WTC11 (cell line): ENCODE results near the gene UIMC1. TPM values are rescaled to one million over a fixed set of nuclear protein-coding genes. Genes with fewer than 3 reads are reported as not detected.

Source experiments
- ATAC-seq: fragments of 200-7000 bp; cut with Tn5 transposase; 2 replicates; pipeline ENCODE4 v1.10.0; 2021; ENCODE audit warnings: mild to moderate bottlenecking, moderate library complexity
- CTCF ChIA-PET: fragments of 300-600 bp; sonication (Branson Sonifier 250); formaldehyde crosslinking; loops from one replicate; lab custom pipeline; 2021; ENCODE audit warnings: antibody characterized with exemption; lab: Charles Lee
- POLR2A ChIA-PET: fragments of 350-600 bp; sonication (Branson Sonifier 250); formaldehyde crosslinking; loops from one replicate; lab custom pipeline; 2021; ENCODE audit warnings: antibody characterized with exemption; lab: Charles Lee
- DNase-seq: peaks from one replicate; pipeline ENCODE4 v3.0.0; 2021; ENCODE audit warnings: low spot score
- H3K27ac Mint-ChIP-seq: 2 replicates; pipeline ENCODE4 v1.8.0; 2021; ENCODE audit warnings: mixed read lengths
- H3K27me3 Mint-ChIP-seq: 2 replicates; pipeline ENCODE4 v1.8.0; 2021; ENCODE audit warnings: low read depth, mild to moderate bottlenecking, moderate library complexity, mixed read lengths
- H3K36me3 Mint-ChIP-seq: 2 replicates; pipeline ENCODE4 v1.8.0; 2021; ENCODE audit warnings: mixed read lengths
- H3K4me1 Mint-ChIP-seq: 2 replicates; pipeline ENCODE4 v1.8.0; 2022; ENCODE audit warnings: mixed read lengths
- H3K4me3 Mint-ChIP-seq: 2 replicates; pipeline ENCODE4 v1.8.0; 2021; ENCODE audit warnings: mild to moderate bottlenecking, moderate library complexity, mixed read lengths
- H3K9me3 Mint-ChIP-seq: 2 replicates; pipeline ENCODE4 v1.8.0; 2021; ENCODE audit warnings: mixed read lengths
- JUN ChIP-seq: sonication (generic); formaldehyde crosslinking; IDR thresholded peaks from 2 replicates; pipeline ENCODE4 v1.8.0; 2023; ENCODE audit warnings: mild to moderate bottlenecking, missing genetic modification reagents
- PRRX2 ChIP-seq: fragments of 250-450 bp; sonication (Bioruptor Pico); IDR thresholded peaks from 2 replicates; pipeline ENCODE4 v1.8.0; 2021; ENCODE audit warnings: mild to moderate bottlenecking
- ZNF121 ChIP-seq: sonication (generic); formaldehyde crosslinking; IDR thresholded peaks from 2 replicates; pipeline ENCODE4 v1.8.0; 2023; ENCODE audit warnings: missing genetic modification reagents
- ZNF138 ChIP-seq: sonication (generic); formaldehyde crosslinking; conservative IDR thresholded peaks from 2 replicates; pipeline ENCODE4 v1.8.1; 2022; ENCODE audit warnings: mild to moderate bottlenecking, moderate library complexity, missing genetic modification reagents
- total RNA-seq: library from RNA; stranded (reverse); gene quantifications from 3 replicates; pipeline ENCODE4 v1.2.3, GENCODE V29; 2021
- TF ChIP-seq, protein P1 (sequence below): sonication (generic); formaldehyde crosslinking; IDR thresholded peaks from 2 replicates; pipeline ENCODE4 v1.8.1; 2022; ENCODE audit warnings: mild to moderate bottlenecking, missing genetic modification reagents, moderate library complexity, borderline replicate concordance
- TF ChIP-seq, protein P2 (sequence below): sonication (generic); formaldehyde crosslinking; IDR thresholded peaks from 2 replicates; pipeline ENCODE4 v1.8.1; 2023; ENCODE audit warnings: mild to moderate bottlenecking, moderate library complexity, missing genetic modification reagents
- TF ChIP-seq, protein P3 (sequence below): fragments of 250-450 bp; sonication (Bioruptor Pico); IDR thresholded peaks from 2 replicates; pipeline ENCODE4 v1.9.0; 2021; ENCODE audit warnings: mild to moderate bottlenecking, borderline replicate concordance
- TF ChIP-seq, protein P4 (sequence below): sonication (generic); formaldehyde crosslinking; IDR thresholded peaks from 2 replicates; pipeline ENCODE4 v1.8.1; 2023; ENCODE audit warnings: mild to moderate bottlenecking, missing genetic modification reagents, borderline replicate concordance
- TF ChIP-seq, protein P5 (sequence below): fragments of 250-450 bp; sonication (Bioruptor Pico); IDR thresholded peaks from 2 replicates; pipeline ENCODE4 v1.9.0; 2021; ENCODE audit warnings: moderate library complexity, mild to moderate bottlenecking, inconsistent platforms, borderline replicate concordance
- TF ChIP-seq, protein P6 (sequence below): fragments of 250-450 bp; sonication (Bioruptor Pico); IDR thresholded peaks from 2 replicates; pipeline ENCODE4 v1.9.0; 2021; ENCODE audit warnings: mild to moderate bottlenecking
- TF ChIP-seq, protein P7 (sequence below): sonication (generic); formaldehyde crosslinking; IDR thresholded peaks from 2 replicates; pipeline ENCODE4 v1.8.0; 2022; ENCODE audit warnings: mild to moderate bottlenecking, missing genetic modification reagents
- TF ChIP-seq, protein P8 (sequence below): sonication (generic); formaldehyde crosslinking; IDR thresholded peaks from 2 replicates; pipeline ENCODE4 v1.8.1; 2023; ENCODE audit warnings: mild to moderate bottlenecking, missing genetic modification reagents

The UIMC1 gene
- total RNA-seq, 1 experiment from 2014 or later, result 48.0 TPM

DNA sequence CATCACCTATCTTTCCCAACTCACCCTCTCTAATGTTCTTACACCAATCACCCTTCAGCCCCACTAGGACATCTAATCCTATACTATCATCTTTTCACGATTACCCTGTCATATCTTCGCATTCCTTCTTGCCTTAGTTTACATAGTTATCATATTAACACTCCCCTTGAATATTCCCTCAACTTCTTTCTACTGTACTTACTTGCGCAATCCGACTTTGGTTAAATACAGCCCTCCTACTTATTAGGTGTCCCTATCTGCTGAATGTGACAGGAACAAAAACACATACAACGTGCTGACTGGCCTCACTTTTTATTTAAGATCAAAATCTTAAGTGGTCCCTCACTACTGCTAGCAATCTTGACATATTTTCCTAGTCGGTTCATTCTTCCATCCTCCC lies 88.0 kb downstream of the UIMC1 start (continued):
- TF ChIP-seq, protein P1, sequence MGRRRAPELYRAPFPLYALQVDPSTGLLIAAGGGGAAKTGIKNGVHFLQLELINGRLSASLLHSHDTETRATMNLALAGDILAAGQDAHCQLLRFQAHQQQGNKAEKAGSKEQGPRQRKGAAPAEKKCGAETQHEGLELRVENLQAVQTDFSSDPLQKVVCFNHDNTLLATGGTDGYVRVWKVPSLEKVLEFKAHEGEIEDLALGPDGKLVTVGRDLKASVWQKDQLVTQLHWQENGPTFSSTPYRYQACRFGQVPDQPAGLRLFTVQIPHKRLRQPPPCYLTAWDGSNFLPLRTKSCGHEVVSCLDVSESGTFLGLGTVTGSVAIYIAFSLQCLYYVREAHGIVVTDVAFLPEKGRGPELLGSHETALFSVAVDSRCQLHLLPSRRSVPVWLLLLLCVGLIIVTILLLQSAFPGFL (CRISPR knock-in tag), result no peak
- TF ChIP-seq, protein P2, sequence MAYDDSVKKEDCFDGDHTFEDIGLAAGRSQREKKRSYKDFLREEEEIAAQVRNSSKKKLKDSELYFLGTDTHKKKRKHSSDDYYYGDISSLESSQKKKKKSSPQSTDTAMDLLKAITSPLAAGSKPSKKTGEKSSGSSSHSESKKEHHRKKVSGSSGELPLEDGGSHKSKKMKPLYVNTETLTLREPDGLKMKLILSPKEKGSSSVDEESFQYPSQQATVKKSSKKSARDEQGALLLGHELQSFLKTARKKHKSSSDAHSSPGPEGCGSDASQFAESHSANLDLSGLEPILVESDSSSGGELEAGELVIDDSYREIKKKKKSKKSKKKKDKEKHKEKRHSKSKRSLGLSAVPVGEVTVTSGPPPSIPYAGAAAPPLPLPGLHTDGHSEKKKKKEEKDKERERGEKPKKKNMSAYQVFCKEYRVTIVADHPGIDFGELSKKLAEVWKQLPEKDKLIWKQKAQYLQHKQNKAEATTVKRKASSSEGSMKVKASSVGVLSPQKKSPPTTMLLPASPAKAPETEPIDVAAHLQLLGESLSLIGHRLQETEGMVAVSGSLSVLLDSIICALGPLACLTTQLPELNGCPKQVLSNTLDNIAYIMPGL (CRISPR knock-in tag), result no peak
- TF ChIP-seq, protein P3, sequence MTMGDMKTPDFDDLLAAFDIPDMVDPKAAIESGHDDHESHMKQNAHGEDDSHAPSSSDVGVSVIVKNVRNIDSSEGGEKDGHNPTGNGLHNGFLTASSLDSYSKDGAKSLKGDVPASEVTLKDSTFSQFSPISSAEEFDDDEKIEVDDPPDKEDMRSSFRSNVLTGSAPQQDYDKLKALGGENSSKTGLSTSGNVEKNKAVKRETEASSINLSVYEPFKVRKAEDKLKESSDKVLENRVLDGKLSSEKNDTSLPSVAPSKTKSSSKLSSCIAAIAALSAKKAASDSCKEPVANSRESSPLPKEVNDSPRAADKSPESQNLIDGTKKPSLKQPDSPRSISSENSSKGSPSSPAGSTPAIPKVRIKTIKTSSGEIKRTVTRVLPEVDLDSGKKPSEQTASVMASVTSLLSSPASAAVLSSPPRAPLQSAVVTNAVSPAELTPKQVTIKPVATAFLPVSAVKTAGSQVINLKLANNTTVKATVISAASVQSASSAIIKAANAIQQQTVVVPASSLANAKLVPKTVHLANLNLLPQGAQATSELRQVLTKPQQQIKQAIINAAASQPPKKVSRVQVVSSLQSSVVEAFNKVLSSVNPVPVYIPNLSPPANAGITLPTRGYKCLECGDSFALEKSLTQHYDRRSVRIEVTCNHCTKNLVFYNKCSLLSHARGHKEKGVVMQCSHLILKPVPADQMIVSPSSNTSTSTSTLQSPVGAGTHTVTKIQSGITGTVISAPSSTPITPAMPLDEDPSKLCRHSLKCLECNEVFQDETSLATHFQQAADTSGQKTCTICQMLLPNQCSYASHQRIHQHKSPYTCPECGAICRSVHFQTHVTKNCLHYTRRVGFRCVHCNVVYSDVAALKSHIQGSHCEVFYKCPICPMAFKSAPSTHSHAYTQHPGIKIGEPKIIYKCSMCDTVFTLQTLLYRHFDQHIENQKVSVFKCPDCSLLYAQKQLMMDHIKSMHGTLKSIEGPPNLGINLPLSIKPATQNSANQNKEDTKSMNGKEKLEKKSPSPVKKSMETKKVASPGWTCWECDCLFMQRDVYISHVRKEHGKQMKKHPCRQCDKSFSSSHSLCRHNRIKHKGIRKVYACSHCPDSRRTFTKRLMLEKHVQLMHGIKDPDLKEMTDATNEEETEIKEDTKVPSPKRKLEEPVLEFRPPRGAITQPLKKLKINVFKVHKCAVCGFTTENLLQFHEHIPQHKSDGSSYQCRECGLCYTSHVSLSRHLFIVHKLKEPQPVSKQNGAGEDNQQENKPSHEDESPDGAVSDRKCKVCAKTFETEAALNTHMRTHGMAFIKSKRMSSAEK (CRISPR knock-in tag), result no peak
- TF ChIP-seq, protein P4, sequence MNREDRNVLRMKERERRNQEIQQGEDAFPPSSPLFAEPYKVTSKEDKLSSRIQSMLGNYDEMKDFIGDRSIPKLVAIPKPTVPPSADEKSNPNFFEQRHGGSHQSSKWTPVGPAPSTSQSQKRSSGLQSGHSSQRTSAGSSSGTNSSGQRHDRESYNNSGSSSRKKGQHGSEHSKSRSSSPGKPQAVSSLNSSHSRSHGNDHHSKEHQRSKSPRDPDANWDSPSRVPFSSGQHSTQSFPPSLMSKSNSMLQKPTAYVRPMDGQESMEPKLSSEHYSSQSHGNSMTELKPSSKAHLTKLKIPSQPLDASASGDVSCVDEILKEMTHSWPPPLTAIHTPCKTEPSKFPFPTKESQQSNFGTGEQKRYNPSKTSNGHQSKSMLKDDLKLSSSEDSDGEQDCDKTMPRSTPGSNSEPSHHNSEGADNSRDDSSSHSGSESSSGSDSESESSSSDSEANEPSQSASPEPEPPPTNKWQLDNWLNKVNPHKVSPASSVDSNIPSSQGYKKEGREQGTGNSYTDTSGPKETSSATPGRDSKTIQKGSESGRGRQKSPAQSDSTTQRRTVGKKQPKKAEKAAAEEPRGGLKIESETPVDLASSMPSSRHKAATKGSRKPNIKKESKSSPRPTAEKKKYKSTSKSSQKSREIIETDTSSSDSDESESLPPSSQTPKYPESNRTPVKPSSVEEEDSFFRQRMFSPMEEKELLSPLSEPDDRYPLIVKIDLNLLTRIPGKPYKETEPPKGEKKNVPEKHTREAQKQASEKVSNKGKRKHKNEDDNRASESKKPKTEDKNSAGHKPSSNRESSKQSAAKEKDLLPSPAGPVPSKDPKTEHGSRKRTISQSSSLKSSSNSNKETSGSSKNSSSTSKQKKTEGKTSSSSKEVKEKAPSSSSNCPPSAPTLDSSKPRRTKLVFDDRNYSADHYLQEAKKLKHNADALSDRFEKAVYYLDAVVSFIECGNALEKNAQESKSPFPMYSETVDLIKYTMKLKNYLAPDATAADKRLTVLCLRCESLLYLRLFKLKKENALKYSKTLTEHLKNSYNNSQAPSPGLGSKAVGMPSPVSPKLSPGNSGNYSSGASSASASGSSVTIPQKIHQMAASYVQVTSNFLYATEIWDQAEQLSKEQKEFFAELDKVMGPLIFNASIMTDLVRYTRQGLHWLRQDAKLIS (CRISPR knock-in tag), result no peak
- no peak for TF ChIP-seq ZNF138 (CRISPR knock-in tag)
- TF ChIP-seq, protein P5, sequence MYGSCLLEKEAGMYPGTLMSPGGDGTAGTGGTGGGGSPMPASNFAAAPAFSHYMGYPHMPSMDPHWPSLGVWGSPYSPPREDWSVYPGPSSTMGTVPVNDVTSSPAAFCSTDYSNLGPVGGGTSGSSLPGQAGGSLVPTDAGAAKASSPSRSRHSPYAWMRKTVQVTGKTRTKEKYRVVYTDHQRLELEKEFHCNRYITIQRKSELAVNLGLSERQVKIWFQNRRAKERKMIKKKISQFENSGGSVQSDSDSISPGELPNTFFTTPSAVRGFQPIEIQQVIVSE (CRISPR knock-in tag), result no peak
- TF ChIP-seq, protein P6, sequence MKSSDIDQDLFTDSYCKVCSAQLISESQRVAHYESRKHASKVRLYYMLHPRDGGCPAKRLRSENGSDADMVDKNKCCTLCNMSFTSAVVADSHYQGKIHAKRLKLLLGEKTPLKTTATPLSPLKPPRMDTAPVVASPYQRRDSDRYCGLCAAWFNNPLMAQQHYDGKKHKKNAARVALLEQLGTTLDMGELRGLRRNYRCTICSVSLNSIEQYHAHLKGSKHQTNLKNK, result no peak
- TF ChIP-seq, protein P7, sequence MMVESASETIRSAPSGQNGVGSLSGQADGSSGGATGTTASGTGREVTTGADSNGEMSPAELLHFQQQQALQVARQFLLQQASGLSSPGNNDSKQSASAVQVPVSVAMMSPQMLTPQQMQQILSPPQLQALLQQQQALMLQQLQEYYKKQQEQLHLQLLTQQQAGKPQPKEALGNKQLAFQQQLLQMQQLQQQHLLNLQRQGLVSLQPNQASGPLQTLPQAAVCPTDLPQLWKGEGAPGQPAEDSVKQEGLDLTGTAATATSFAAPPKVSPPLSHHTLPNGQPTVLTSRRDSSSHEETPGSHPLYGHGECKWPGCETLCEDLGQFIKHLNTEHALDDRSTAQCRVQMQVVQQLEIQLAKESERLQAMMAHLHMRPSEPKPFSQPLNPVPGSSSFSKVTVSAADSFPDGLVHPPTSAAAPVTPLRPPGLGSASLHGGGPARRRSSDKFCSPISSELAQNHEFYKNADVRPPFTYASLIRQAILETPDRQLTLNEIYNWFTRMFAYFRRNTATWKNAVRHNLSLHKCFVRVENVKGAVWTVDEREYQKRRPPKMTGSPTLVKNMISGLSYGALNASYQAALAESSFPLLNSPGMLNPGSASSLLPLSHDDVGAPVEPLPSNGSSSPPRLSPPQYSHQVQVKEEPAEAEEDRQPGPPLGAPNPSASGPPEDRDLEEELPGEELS (CRISPR knock-in tag), result no peak
- TF ChIP-seq JUN (CRISPR knock-in tag), result no peak
- no peak for TF ChIP-seq ZNF121 (CRISPR knock-in tag)

DNA sequence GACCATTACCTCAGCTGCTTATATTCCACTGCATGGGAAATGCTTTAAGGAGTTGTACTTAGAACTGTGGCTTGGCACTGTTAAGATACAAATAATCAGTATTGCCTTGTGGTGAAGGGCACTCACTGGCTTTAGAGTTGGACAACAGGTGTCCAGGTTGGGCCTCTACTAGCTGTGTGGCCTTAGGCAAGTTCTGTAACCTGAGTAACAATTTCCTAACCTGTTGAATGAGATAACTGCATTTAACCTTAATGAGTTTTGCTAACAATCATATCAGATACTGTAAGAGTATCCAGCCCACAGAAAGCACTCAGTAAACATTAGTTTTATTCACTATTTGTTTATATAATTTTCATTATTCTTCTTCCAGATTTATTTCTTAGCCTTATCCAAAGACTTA lies 90.2 kb downstream of the UIMC1 start:
- Mint-ChIP-seq H3K9me3 (no peaks in the 10 kb centered on the region), H3K36me3 (no peaks in the 10 kb centered on the region), H3K4me3 (no peak overlapping the region), H3K4me1 (peaks cover 5% of the 10 kb centered on the region), H3K27ac (no peak overlapping the region), H3K27me3 (no peaks in the 10 kb centered on the region)
- TF ChIP-seq, protein P8, sequence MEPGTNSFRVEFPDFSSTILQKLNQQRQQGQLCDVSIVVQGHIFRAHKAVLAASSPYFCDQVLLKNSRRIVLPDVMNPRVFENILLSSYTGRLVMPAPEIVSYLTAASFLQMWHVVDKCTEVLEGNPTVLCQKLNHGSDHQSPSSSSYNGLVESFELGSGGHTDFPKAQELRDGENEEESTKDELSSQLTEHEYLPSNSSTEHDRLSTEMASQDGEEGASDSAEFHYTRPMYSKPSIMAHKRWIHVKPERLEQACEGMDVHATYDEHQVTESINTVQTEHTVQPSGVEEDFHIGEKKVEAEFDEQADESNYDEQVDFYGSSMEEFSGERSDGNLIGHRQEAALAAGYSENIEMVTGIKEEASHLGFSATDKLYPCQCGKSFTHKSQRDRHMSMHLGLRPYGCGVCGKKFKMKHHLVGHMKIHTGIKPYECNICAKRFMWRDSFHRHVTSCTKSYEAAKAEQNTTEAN (CRISPR knock-in tag), result no peak
- no peak for TF ChIP-seq PRRX2 (CRISPR knock-in tag)
- ATAC-seq, result no peak
- POLR2A ChIA-PET, result no interaction called here
- CTCF ChIA-PET, result interaction anchor here (0.6 to 0.9 kb wide), 2 partner anchors 256 to 258 kb away, joined by 3 to 4 read pairs; no protein-coding TSS in a partner anchor
- no peak for DNase-seq
